HG03066 (cell line): ENCODE results near the gene UBE2G1.

Experiments used
- ATAC-seq: cut with Tn5 transposase; IDR thresholded peaks from one replicate; pipeline ENCODE4 v1.9.1; 2021; ENCODE audit warnings: low read depth; ENCODE audit not compliant: unreplicated experiment

Gene UBE2G1

DNA sequence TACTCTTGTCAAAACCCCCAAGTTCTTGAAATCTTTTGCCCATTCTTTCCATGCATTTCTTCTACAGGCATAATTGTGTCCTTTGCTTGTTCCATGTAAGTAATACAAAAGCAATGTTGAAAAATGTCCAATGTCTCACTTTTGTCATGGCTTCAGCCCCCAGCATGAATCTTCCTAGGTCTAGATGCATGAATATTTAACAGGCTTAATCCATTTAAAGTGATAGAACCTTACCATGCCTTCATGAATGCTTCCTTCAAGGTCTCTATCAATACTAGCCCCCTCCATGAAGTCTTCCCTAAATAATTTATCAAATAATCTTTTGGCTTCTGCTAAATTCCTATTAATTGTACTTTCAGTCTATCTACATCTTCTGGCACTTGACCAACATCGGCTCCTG is 56.6 kb downstream of the UBE2G1 start:
- no peak for ATAC-seq

DNA sequence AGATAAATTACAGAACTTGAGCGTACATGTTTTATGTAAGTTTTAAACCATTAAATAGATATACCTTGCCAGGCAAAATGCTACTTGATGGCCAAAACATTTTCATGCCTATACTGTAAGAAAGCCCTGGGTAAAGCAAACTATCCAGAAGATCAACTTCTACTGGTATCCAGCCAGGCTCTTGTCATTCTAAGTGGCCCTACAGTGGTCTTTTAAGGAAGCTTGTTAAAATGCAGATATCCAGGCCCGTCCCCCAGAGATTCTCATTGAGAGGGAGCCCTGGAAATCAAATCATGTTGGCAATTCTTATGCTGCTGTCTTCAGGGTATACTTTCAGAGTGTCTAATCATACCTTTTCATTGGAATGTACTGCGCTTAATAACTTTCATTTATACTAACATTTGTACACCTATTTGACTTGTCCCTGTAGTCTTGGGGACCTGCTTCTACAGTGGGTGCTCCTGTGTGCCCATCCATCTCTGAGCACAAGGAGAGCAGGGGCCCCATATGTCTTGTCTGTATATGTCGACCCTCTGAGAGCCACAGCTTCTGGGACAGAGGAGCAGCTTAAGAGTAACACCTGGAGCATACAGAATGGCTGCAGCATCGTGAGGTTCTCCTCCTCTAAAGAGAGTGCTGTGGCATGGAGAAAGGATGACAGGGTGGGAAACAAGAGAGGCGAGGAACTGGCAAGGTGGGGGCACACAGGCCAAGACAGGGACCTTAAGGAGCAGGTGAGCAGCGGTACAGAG is 59.1 kb downstream of the UBE2G1 start:
- ATAC-seq, result no peak

DNA sequence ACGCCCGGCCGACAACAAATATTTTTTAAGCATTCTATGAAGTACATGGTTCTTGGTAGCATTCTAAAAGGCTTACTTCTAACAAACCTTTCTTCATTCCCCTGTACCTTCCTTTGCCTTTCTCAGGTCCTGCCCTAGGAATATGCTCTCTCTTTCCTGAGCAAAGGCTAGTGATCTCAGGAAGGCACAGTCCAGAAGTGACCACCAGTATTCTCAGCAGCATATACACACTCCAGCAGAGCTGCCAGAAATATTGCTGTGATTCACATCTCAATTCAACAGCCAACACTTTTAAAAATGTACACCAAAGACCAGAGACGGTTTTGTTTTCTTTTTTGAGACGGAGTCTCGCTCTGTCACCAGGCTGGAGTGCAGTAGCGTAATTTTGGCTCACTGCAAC is 61.3 kb downstream of the UBE2G1 start:
- no peak for ATAC-seq

DNA sequence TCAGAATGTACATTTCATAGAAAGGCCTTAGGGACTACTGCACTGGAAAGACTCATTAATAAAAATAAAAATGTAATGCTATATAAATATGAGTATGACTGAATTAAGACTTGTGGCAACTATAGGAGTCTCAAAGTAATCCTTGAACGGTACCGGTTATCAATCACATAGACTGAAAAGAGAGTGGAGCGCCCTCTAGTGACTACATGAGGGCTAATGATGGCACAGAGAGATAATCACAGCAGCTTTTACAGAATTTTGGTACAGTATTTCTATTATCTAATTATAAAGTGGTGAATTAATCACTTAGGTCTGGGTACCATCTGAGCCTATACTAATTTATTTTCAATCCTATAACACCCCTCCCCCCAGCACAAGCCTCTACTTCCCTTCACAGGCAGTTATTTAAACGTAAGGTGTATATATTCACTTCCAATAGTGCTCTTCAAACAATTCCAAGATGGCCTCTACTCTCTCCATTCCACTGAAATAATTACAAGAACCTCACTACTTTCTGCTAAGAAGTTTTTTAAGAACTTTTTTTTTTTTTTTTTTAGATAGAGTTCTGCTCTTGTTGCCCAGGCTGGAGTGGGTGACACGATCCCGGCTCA is 62.0 kb downstream of the UBE2G1 start:
- no peak for ATAC-seq

DNA sequence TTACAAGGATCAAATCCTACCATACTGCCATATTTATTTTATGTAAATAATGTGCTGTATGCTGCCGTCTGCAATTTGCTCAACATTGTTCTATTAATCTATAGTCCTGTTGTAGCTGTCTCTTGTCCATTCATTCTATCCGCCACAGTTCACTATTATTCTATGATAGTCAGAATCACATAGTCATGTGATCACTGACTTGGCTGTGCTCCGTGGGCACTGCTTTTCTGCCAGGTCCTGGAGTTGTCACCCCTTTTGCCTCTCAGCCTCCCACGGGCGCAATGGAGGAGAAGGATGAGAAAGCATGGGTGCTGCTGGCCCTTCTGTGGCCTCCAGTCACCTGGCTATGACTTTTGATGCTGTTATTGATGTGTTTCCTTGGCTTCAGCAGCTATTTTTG is 65.4 kb downstream of the UBE2G1 start:
- no peak for ATAC-seq

DNA sequence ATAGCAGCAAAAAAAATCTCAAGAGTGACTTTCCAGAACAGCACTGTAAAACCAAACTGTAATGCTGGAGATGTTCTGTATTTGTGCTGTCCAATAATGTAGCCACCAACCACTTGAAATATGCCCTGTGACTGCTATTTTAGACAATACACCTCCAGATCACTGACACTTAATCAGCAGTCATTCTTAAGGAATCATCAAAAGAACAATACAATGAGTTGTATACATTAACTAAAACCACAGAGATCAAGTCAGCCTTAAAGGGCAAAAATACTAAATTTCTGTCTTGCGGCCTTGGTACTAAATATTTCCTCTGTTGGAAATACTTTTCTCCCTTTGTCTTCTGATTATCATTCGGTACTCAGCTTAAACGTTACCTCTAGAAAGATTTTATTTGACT is 69.1 kb downstream of the UBE2G1 start:
- no peak for ATAC-seq

DNA sequence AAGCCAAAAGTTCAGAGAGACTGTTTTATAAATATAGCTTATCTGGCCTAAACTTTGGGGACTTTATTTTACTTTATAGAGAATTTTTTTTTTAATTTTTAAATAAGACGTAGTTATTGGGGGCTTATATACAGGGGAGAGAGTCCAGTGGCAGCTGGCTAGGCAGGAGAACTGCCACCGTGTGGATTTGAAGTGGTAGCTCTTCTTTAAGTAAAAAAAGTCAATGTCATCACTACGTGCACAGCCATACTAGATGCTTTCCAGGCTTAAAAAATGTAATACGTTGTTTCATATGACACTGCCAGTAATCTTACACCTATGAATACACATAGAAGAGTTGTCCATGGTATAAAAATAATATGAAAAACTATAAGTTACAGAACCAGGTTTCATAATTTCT is 70.8 kb downstream of the UBE2G1 start:
- no peak for ATAC-seq

DNA sequence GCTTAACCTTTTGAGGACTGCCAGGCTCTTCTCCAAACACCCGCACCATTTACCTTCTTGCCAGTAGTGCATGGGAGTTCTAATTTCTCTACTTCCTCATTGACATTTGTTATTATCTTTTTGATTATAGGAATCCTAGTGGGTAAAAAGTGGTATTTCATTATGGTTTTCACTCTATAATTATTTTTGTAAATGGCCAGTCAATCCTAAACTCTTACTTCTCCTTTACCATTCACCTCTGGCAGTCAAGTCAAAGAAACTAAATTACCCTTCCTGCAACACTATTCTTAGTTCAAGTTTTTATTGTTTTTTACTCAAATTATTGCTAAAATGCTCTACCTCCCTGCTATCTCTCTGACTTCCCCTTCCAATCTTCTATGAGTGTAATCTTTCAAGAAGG is 72.9 kb downstream of the UBE2G1 start:
- ATAC-seq, result no peak

DNA sequence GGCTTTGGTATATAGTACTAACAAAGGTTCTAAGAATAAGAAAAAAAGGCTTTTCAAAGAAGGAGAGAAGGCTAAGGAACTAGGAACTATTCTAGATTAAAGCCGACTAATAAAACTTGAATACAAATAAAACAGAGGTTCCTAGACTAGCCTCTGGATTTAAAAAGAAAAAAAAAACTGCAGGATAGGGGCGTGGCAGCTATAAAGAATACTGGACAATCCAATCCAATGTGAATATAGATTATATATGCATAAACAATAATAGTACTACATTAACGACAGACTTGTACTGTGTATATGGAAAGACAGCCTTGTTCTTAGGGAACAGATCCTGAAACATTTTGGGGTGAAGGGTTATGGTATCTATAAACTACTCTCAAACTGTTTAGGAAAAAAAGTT is 78.8 kb downstream of the UBE2G1 start:
- no peak for ATAC-seq

DNA sequence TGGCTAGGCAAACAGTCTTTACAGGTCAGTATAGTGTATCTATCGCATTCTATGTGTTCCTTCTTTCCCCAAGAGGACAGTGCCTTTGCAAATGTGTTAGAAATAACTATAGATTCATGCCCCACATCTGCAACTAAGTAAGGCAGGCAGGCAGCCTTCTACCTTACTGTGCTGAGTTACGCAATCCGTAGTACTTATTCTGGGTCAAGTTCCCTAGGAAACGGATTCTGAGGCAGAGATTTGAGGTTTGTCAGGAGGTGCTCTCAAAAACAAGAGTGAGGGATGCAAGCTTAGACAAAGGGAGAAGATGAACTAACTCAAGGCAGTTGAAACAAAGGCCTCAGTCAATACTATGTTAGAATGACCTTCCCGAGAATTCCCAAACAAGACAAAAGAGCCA is 90.0 kb downstream of the UBE2G1 start:
- no peak for ATAC-seq

DNA sequence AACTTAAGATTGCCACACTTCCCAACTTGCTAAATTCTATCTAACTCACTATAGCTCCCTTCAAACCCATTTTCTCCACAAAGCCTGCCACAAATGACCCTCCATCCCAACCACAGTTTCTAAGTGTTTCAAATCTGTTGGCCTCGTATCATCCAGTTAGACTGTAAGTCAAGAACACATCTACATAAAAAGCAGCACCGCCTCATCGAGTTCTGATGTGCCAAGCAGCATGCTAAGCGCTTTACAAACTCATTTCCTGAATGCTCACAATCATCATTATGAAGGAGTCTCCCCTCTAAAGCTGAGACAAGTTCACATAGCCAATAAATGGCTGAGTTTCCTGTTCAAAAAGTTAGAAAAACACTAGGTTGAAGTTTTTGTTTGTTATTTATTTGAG is 93.5 kb downstream of the UBE2G1 start:
- no peak for ATAC-seq

DNA sequence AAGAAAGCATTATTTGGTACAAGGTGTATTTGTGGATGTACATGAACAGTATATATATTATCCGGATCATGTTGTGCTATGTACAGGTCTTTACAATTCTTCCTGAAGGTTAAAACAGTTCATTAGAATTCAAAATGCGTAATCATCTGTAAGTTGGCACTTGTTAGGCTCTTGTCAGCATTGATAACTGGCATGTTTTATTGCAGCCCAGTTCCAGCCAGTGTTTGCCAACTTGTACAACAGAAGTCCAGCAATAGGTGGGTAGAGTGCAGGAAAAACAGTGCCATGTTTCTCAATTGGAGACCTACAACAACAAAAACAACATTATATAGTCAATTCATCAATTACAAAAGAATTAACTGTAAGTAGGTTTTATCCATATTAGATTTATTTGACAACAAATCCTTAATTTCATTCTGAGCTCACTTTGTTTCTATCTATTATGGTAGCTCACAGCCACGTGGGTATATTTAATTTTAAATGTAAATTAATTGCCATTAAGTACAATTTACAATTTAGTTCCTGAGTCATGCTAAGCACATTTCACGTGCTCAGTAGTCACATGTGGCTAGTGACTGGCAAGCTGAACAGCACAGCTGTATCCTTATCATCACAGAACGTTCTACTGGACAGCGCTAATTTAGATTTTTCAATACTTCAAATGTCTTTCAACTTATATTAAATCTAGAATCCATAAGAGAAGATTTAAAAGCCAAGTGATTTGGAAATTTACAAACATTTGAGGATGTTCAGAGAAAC is 94.1 kb downstream of the UBE2G1 start:
- no peak for ATAC-seq

DNA sequence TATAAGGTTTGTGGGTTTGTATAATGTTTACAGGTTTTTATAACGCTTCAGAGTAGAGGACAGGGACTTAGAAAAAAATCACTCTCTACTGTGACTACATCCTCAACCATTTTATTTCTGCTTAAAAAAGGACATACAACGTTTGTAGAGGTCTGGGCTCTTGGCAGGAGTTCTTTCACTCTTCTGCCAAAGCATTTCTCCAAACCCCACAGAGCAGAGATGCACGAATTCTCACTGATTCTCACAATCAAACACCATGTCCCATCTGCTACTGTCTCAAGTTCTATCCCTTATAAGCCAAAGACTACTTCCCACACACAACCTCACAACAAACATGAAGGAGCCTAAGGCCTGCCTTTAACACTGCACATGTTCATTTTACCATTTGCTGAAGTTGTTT is 95.7 kb downstream of the UBE2G1 start:
- no peak for ATAC-seq

DNA sequence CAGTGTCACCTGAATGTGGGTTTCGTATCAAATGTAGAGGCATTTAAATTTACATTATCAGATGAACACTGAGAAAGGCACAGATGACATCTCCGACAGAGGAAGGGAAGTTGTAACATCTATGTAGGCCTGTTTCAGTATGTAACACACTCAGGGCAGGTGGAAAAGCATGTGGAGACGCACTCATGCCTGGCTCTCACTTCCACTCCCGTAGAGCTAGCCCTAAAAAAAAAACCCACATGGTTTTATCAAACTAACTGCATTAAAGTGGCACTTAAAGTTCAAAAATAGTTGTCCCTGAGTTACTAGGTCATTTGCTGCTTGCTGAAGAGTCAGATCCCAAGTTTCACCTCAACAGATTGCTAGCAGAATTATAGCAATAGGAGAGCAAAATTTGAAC is 96.6 kb downstream of the UBE2G1 start:
- no peak for ATAC-seq

DNA sequence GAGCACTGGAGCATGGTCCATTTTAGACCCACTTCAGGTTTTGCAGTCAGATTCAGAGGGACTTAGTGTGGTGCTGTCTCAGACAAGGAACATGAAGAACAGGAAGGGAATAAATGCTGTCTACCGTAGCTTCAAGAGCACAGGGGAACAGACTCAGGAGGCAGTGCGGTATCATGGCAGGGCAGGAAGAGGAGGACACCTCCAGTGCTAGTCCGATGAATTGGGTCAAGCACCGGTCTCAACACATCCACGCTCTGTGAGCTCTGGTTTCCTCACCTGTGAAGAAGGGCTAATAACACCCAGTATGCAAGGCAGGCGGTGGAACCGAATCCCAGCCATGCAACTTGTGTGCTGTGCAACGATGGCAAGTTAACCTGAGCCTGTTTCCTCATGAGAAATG is 99.1 kb downstream of the UBE2G1 start:
- no peak for ATAC-seq

DNA sequence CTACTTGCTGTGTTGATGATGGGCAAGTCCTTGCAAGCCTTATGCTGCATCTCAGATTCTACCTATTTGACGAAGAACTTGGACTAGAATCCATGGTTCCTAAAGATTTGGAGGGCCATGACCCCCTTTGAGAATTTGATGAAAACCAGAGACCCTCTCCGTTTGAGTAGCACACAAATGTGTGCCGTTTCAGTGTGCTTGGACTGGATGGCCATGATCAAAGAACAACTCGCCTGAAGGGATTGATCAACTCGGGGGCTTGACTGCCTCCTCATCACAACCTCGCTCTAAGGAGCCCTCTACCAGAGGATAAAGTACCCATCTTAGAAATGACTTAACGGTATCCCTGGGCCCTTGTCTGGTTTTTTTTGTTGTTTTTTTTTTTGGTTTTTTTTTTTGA is 99.9 kb downstream of the UBE2G1 start:
- ATAC-seq, result no peak

DNA sequence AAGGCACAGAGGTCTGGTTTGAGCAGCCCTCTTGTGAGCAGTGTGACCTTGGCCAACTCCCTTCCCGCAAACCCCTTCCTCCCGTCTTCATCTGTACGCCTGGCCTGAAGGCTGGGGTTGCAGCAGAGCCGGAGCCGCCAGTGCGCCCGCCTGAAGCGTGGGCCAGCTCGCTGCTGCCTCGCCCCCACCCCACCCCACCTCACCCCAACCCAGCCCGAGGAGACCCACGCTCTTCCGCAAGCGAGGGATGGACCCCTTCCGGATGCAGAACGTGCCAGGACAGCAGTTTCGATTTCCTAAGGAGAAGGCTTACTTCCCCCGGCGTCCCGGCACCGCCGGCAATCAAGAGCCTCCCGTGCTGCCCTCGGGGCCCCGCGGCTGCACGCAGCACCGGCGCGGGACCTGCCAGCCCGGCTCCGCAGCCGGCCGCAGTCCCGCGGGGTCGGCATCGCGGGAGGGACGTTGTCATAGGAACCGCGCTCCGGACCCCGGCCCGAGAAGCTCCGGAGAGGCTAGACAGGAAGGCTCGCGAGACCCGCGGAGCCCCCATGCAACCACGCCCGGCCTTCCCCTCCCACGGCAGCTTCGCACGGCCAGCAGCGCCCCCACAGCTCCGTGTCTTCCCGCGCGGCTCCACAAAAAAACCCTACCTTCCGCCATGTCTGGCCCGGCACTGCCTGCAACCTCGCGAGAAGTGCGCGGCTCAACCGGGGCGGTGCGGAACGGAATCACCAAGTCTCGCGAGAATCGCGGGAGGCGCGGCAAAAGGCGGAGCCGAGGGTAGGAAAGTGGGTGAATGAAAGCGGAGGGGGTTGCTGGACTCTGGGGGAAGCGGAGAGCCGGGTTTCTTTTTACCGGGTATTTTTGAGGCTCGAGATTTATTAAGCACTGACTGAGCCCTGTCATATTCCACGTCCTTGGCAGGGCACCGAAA is 102.9 kb downstream of the UBE2G1 start, which contains the start of gene ANKFY1:
Gene ANKFY1 (minus strand): TSS at position 698 of the 934 bp plus-strand sequence. CDS start 38 bp downstream, at position 660.
- peak; percentile 85 for ATAC-seq

DNA sequence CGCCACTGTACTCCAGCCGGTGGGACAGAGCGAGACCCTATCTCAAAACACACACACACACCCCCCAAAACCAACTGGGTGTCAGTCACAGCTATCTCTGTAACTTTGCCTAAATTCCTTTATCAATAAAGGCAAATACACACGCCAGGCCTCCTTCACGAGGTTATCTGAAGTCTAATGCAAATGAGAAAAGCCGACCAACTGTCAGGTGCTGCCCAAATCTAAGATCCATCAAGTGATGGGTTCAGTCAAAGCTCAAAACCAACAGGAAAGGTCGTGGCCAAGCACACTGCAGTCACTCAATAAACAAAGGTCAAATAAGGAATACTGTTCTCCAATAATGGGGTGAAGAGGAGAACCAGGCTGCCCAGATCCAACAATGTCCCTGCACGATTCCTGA is 103.8 kb downstream of the UBE2G1 start:
- no peak for ATAC-seq

DNA sequence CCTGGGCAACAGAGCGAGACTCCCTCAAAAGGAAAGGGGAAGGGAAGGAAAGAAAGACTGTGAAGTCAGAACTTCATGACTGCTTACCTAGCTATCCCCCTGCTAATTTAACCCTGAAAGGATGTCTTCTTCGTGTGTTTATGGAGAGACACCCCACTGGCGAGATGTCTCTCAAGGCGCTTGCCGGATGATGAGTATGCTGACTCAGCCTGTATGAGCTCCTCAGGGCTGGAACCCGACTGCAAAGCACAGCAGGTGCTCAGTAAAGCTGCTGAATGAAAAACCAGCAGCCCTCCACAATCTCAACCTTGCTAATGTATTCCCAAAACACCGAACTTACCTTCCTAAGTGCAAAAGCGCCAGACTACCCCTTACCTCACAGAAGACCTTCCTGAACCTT is 105.0 kb downstream of the UBE2G1 start:
- no peak for ATAC-seq

DNA sequence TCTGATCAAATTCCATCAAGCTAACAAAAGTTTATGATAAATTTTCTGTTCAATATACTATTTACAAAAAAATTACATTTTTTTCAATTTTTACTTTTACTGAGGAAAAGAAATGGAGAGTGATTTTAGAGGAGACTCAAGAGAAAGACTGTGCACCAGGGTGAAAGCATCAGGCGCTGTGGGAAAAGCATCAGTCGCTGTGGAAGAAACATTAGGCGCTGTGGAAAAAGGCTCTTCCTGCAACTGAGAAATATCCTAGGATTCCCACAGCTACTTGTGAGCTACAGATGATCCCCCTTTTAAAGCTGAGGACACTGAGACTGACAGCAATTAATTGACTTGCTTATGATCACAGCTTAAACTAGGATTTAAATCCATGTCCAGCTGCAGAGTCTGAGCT is 107.6 kb downstream of the UBE2G1 start:
- no peak for ATAC-seq

DNA sequence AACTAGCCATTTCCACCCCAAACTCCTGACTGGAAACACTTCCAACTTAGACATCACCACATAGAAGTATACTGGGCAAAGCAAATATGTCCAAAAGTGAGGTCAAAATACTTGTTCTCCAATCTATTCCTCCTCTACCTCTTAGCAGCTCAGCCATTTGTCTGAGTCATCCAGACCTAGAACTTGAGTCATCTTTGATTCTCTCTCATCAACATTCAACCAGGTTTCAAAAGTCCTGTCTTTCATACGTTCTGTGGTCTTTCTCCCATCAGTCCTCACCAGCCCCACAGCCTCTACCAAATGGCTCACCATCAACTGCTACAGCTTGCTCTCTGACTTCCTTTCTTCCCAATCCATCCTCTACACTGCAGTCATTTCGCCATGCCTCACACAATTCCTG is 109.5 kb downstream of the UBE2G1 start:
- ATAC-seq, result no peak
